GM08714 (cell line): ENCODE results near the gene KIF3A.

Source experiments
- H3K4me3 ChIP-seq: fragments of 200-500 bp; sonication (Bioruptor generic); 2 replicates; pipeline ENCODE4 v1.5.1; 2014; ENCODE audit warnings: mild to moderate bottlenecking, low read length, inconsistent platforms
- ZNF274 ChIP-seq: IDR thresholded peaks from 2 replicates; pipeline ENCODE4 v1.6.1; 2012; ENCODE audit warnings: mild to moderate bottlenecking, low read depth, low read length

KIF3A gene

GRCh38 chr5:132752581-132753125, 15.3 kb upstream of the KIF3A start:
- H3K4me3 ChIP-seq, result no peak overlapping the region
- TF ChIP-seq ZNF274, result no peak

GRCh38 chr5:132751971-132752580, 14.7 kb upstream of the KIF3A start:
- H3K4me3 ChIP-seq, result no peak overlapping the region
- TF ChIP-seq ZNF274, result no peak

GRCh38 chr5:132751444-132751843, 14.1 kb upstream of the KIF3A start:
- H3K4me3 ChIP-seq, result no peak overlapping the region
- TF ChIP-seq ZNF274, result no peak

- peak overlapping the region; percentile 30; the same call in 1 of the 2 replicates for H3K4me3 ChIP-seq
- TF ChIP-seq ZNF274, result no peak
These were observed 13.3 kb upstream of the KIF3A start for GRCh38 chr5:132750471-132751230.

- TF ChIP-seq ZNF274, result no peak
- H3K4me3 ChIP-seq, result no peak overlapping the region
These were observed 12.2 kb upstream of the KIF3A start for GRCh38 chr5:132749506-132749905.

- no peak for TF ChIP-seq ZNF274
- H3K4me3 ChIP-seq, result no peak overlapping the region
These were observed 11.2 kb upstream of the KIF3A start for GRCh38 chr5:132748522-132749000.

- peak overlapping the region; percentile 61; the same call in 1 of the 2 replicates for H3K4me3 ChIP-seq
These were observed 10.5 kb upstream of the KIF3A start for GRCh38 chr5:132747616-132748440.

GRCh38 chr5:132746954-132747615, 9.7 kb upstream of the KIF3A start, which contains the start of gene CCNI2:
Gene CCNI2, plus strand, starts transcription at chr5:132747426. Its CDS starts 70 bp downstream, at chr5:132747496.
- H3K4me3 ChIP-seq, result peak within 1 kb of the TSS; percentile 61; the same call in 1 of the 2 replicates
- no peak for TF ChIP-seq ZNF274

More at GRCh38 chr5:132747616-132748440, 10.5 kb upstream of the KIF3A start:
- no peak for TF ChIP-seq ZNF274

- peak overlapping the region; percentile 61; the same call in 1 of the 2 replicates for H3K4me3 ChIP-seq
- no peak for TF ChIP-seq ZNF274
These were observed 9.2 kb upstream of the KIF3A start for GRCh38 chr5:132746592-132746953.

- no peak overlapping the region for H3K4me3 ChIP-seq
- TF ChIP-seq ZNF274, result no peak
These were observed 7.3 kb upstream of the KIF3A start for GRCh38 chr5:132744659-132745058.

- H3K4me3 ChIP-seq, result no peak overlapping the region
- TF ChIP-seq ZNF274, result no peak
These were observed 5.3 kb upstream of the KIF3A start for GRCh38 chr5:132742626-132743025.

- no peak overlapping the region for H3K4me3 ChIP-seq
- TF ChIP-seq ZNF274, result no peak
These were observed 4.8 kb upstream of the KIF3A start for GRCh38 chr5:132742158-132742557.

- no peak overlapping the region for H3K4me3 ChIP-seq
- no peak for TF ChIP-seq ZNF274
These were observed 1.9 kb upstream of the KIF3A start for GRCh38 chr5:132739232-132739631.
